Measurements from ENCODE around the gene HOXA9. TPM values are rescaled to one million over a fixed set of nuclear protein-coding genes. Genes with fewer than 3 reads are reported as not detected.

HOXA9 gene
- polyA plus RNA-seq, 2 of the 4 experiments (the other 2 are of a cell fraction): 1.4 TPM

DNA sequence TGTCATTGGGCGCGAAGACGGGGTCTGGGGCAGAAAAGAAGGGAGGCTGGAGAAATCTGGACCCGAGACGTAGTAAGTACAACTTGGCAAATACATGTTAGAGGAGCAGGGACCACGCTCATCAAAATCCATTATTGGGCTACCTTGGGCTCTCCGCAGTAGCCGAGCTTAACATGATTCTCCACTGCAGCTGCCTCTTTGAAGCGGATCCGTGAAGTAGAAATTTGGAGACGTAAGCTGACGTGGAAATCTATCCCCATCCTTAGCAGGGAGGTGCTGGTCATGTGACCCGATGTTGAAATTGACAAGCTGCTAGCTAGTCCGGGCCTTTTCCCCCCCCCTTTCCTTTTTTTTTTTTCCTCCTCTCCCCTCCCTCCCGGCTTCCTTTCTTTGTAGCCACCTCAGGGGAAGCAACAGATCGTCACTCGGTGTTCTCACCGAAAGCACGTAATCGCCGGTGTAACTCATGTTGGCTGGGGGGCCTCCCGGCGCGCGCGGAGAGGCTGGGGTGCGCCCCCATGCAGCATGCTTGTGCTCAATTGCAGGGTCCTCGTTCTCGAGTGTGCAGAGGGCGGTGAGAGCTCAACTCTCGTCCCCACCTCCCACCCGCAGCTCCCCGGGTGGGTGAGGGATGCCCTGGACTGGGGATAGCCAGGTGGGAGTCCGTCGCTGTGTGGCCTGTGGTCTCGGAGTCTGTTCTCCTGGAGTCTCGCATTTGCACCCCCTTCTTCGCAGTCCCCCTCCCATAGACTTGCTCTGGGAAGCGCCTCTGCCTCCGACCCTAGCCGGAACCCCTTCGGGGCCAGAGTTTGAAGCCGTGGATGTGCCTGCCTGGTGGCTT, 19.9 kb upstream of the HOXA9 start, which contains the start of gene HOXA11:
Gene HOXA11, minus strand, starts transcription at position 220 of the 841 bp plus-strand sequence. Its CDS starts 88 bp downstream, at position 132.
- no peaks in the 10 kb centered on the region for H3K9me3 ChIP-seq
- 96% methylated on average over 41 of the region's 43 CpGs for WGBS (ENCODE audit: missing lambda C conversion rate)
- ATAC-seq (no peak), FAIRE-seq (no peak), DNase-seq (ENCODE audit: low read depth in 1 of 2, low spot score in 1 of 2) (no peak)
- POLR2A ChIA-PET: interaction anchor here (1.1 kb wide), 1 partner anchor 28 kb away, joined by 4 read pairs; the partner anchor contains the start of gene HOXA7
- H3K4me3 ChIP-seq: peak within 1 kb of the TSS; percentile 49
- H3K27ac ChIP-seq: peak within 1 kb of the TSS; percentile 69 to 94
- CTCF ChIA-PET: interaction anchor here (1.2 to 4.2 kb wide), 3 partner anchors 11 to 25 kb away, joined by 3 to 27 read pairs (median 3); partner anchors contain the start of gene HOXA10
- peak within 1 kb of the TSS; percentile 77 for H3K4me2 ChIP-seq
- H3K4me1 ChIP-seq: peaks cover 19% of the 10 kb centered on the region
- TF ChIP-seq HEYL (CRISPR knock-in tag; IDR thresholded peaks at IDR 0.05): no peak
- TF ChIP-seq, protein P1, sequence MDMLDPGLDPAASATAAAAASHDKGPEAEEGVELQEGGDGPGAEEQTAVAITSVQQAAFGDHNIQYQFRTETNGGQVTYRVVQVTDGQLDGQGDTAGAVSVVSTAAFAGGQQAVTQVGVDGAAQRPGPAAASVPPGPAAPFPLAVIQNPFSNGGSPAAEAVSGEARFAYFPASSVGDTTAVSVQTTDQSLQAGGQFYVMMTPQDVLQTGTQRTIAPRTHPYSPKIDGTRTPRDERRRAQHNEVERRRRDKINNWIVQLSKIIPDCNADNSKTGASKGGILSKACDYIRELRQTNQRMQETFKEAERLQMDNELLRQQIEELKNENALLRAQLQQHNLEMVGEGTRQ (IDR thresholded peaks at IDR 0.05): peak; percentile 34; the same call in 1 of the 2 replicates

- DNase-seq (ENCODE audit: low read depth in 1 of 2, low spot score in 1 of 2) (peak; percentile 48 to 51), ATAC-seq (peak; percentile 26 to 40; a peak in 4 of 6 replicates), FAIRE-seq (no peak)
- peak; percentile 29; the same call in 1 of the 2 replicates for TF ChIP-seq PHF8 (IDR thresholded peaks at IDR 0.05; ENCODE audit: borderline replicate concordance, low read depth)
- TF ChIP-seq EHF (CRISPR knock-in tag; IDR thresholded peaks at IDR 0.05): no peak
- no peak for TF ChIP-seq CEBPB (IDR thresholded peaks at IDR 0.05)
- no peak for TF ChIP-seq CHD2 (IDR thresholded peaks at IDR 0.05; ENCODE audit: low read length, partially characterized antibody)
- TF ChIP-seq REST (IDR thresholded peaks at IDR 0.05): no peak
- TF ChIP-seq HOXA7 (CRISPR knock-in tag; IDR thresholded peaks at IDR 0.05): no peak
- no peak for TF ChIP-seq SMC3 (IDR thresholded peaks at IDR 0.05)
- TF ChIP-seq HEYL (CRISPR knock-in tag; IDR thresholded peaks at IDR 0.05): no peak
- TF ChIP-seq, protein P2, sequence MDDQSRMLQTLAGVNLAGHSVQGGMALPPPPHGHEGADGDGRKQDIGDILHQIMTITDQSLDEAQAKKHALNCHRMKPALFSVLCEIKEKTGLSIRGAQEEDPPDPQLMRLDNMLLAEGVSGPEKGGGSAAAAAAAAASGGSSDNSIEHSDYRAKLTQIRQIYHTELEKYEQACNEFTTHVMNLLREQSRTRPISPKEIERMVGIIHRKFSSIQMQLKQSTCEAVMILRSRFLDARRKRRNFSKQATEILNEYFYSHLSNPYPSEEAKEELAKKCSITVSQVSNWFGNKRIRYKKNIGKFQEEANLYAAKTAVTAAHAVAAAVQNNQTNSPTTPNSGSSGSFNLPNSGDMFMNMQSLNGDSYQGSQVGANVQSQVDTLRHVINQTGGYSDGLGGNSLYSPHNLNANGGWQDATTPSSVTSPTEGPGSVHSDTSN (IDR thresholded peaks at IDR 0.05): no peak
- no peak for TF ChIP-seq MYC (IDR thresholded peaks at IDR 0.05; ENCODE audit: borderline replicate concordance, low read length)
- no peak for TF ChIP-seq NFE2L2 (conservative IDR thresholded peaks at IDR 0.05; ENCODE audit: low read length)
- TF ChIP-seq RCOR1 (IDR thresholded peaks at IDR 0.05; ENCODE audit: low read depth, low read length): no peak
- no peak for TF ChIP-seq RARB (CRISPR knock-in tag; IDR thresholded peaks at IDR 0.05)
- no peak for TF ChIP-seq ATOH8 (CRISPR knock-in tag; IDR thresholded peaks at IDR 0.05; ENCODE audit: low read depth)
- TF ChIP-seq HES2 (IDR thresholded peaks at IDR 0.05): no peak
- TF ChIP-seq JUN (IDR thresholded peaks at IDR 0.05): peak in 1 of 2 experiments; percentile 29; a peak in 1 of 5 replicates
- TF ChIP-seq POLR2A (IDR thresholded peaks at IDR 0.05; ENCODE audit: low read length): peak; percentile 37
- TF ChIP-seq, protein P1 (IDR thresholded peaks at IDR 0.05): no peak
- TF ChIP-seq TP53 (CRISPR knock-in tag; IDR thresholded peaks at IDR 0.05): no peak
- 18% methylated on average over 50 of the region's 72 CpGs for WGBS (ENCODE audit: missing lambda C conversion rate)
- Histone ChIP-seq H3K27ac (peak overlapping the region; percentile 69 to 94), H3K4me1 (peaks cover 23% of the 10 kb centered on the region), H3K9me3 (no peaks in the 10 kb centered on the region), H3K4me3 (peak overlapping the region; percentile 49), H3K4me2 (peak overlapping the region; percentile 77)
- ChIA-PET CTCF (interaction anchor here (1.4 to 4.2 kb wide), 3 partner anchors 12 to 872 kb away, joined by 3 to 27 read pairs (median 3); no protein-coding TSS in a partner anchor), POLR2A (interaction anchor here (0.7 to 1.1 kb wide), 2 partner anchors 8 to 28 kb away, joined by 4 read pairs; partner anchors contain the start of gene HOXA7)
Measured at GRCh38 chr7:27184337-27185012, 19.1 kb upstream of the HOXA9 start.

All from A549 (cell line).